Left ventricle myocardium superior (tissue), 1 donor: ENCODE data around the gene AUTS2. TPM values are rescaled to one million over a fixed set of nuclear protein-coding genes. Genes with fewer than 3 reads are reported as not detected.

Experiments
- ATAC-seq: fragments of 200-7000 bp; cut with Tn5 transposase; one replicate; pipeline ENCODE4 v1.9.1; 2020; ENCODE audit warnings: mild to moderate bottlenecking, moderate library complexity
- DNase-seq: peaks from one replicate; pipeline ENCODE4 v3.0.0-alpha.2; 2020
- intact Hi-C: fragments of 100-400 bp; cut with micrococcal nuclease; formaldehyde crosslinking; loops from one replicate; pipeline ENCODE4 v1.11.0; 2022
- total RNA-seq: library from RNA; stranded (reverse); fragmentation: NEBNext Ultra II Directional; extraction: Animal tissue kit (Norgen Biotek cat#: 25700); gene quantifications from one replicate; pipeline ENCODE4 v1.2.1, GENCODE V29; 2021
- donor health status: DM: no; HTN: yes; CAD: no; lungs with severe emphysema.

AUTS2 gene
- total RNA-seq, 1 donor from 2014 or later, result 7.9 TPM

DNA sequence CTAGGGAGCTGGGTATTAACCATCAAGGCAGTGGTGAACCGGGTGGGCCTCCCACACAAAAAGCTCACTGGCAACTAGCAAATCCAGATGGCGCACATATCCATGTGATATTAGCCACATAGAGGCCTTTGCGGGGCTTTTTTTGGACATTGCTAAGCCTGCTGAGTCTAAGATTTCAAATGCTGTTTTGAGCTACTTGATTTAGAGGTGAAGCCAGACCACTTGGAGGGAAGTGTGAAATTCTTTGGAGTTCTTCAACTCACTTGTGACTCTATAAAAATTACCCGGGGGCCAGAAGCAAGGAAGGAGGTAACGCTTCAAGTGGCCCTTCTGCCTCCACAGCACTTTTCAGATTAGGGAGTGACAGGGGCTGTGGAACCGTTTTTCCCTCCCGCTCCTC is 913.9 kb downstream of the AUTS2 start:
- DNase-seq (no peak), ATAC-seq (no peak)
- intact Hi-C loops, result no loop called here

DNA sequence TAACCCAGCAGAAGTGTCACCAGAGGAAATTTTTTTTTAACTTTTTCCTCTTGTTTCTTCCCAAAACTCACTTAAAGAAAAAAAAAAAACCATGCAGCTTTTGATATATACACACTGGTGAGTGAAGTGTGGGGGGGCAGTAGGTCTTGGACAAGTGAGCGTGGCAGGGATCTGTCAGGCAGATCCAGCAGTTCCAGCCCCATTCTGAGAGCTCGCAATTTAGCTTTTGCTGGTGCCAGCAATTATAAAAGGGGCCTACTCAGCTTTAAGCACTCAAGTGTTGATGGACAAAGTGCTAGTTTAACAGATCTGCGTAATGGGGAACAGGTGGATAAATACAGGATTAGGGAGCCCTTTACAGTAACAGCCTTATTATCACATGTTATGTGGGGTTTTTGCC is 914.5 kb downstream of the AUTS2 start:
- ATAC-seq (no peak), DNase-seq (no peak)
- intact Hi-C loops, result no loop called here

DNA sequence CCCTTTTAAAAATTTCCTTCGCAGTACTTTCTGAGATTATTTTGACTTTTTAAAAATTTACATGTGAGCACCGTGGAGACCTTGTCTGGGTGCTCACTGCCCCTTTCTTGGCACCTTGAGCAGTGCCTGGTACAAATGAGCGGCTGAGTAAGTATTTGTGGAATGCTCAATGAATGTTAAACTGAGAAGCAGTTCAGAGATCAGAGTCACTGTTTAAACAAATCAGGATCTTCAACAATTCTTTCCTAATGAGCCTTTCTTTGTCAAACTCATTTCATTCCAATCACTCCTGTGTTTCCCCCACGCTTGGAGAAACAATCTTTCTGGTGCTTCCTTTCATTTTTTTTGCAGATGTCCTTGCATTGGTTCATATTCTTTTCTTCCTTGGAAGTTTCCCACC is 922.3 kb downstream of the AUTS2 start:
- ATAC-seq (no peak), DNase-seq (no peak)
- intact Hi-C loops, result no loop called here

DNA sequence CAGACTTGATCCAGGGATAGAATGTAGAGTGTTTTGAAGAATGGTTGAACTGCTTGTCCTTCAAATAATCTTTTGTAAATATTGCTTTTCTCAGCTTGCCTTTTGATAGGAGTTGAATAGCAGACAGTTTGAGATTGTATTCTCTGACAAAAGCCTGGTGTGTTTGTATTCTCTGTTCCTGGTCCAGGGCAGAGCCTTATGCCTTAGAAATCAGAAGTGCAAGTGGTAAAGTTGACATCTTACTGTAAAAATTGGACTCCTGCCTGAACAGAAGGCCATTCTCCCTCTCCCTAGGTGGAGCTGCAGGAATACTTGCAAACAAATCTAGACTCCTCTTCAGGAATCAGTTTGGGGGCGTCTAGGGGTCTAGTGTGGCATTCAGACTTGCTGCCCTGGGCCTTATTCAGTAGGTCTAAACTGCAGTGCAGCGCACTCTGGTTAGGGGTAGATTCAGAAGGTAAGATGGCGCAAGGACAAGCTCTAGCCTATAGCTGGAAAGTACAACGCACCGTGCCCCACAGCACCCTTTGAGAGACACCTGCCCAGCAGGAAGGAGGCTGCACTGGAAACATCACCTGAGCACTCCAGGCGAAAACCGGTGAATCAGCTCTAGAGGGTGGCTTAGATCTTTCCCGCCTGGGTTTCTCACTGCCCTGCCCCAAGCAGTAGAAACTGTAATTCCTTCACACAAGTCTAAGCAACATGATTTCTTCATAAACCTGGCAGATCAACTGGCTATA is 925.1 kb downstream of the AUTS2 start:
- intact Hi-C loops, result no loop called here
- DNase-seq (no peak), ATAC-seq (no peak)

DNA sequence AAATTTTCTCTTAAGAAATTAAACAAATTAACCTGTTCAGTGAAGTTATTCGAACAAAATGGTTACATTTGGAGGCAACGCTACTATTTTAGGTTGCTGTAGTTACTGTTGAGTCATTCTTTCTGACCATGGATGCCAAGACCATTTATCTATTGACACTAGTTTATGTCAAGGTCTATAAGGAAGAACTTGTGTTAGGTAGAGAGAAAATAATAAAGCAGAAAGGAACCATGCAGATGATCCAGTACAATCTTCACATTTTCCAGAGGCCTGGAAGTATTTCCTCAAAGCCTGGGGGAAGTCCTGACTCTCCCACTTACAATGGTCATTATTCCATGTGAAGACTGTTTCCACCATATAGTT is 925.7 kb downstream of the AUTS2 start:
- intact Hi-C loops, result no loop called here
- no peak for ATAC-seq
- no peak for DNase-seq

DNA sequence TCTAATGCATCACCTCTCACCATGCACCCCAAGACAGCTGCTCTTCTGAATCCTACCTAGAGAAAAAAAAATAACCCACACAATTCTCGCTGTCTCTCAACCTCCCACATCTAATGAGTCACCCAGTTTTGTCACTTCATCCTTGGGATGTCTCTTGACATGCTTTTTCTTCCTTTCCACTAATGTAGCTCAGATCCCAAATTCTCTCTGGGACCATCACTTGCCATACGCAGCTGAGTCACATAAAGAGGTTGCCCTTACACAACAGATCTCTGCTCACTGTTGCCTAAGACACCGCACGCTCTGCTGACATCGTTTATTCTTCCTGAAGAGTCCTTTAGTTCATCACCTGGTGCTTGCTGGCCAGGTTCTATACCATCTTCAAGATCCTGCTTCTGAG is 927.7 kb downstream of the AUTS2 start:
- intact Hi-C loops, result no loop called here
- DNase-seq (no peak), ATAC-seq (no peak)

DNA sequence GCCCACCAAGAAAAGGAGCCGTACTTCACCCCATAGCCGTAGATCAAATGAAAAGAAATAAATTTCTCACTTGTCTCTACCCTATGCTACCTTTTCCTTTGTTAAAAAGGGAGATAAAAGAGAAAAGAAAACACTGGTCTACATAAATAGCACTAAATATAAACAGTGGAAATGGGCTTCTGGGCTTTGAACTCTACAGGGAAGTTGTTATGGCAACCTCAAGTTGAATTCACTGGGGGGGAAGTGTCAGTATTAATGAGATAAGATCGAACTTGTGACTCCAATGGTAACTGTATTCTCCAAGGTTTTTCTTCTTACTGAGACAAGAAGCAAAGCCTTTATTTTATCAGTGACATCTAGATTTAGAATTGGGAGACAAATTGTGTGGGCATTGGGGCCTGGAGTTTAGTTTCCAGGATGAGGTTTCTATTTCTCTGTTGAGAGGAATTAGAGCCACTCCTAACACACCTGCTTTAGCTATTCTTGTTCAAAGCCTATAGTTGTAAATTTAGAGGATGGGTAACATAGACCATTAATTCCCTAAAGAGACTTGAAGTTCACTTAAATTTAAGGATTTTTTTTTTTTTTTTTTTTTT is 929.3 kb downstream of the AUTS2 start:
- no peak for DNase-seq
- no peak for ATAC-seq
- intact Hi-C loops, result no loop called here

DNA sequence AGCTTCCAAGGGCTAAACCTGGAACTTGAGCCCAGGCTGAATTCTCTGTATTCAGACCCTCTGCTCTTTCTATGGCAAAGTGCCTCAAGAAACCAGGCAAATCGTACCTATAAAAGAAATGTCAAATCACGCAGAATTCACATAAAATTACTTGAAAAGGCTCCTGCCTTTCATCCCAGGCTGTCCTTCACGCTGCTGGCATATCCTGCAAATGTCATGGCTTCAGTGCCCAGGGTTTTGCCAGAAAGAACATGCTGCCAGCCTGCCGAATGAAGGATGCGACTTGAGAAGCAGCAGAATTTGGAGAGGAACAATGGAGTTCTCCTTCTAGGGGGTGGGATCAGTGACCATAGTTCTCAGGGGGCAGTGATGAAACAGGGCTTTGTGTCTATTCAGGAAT is 931.2 kb downstream of the AUTS2 start:
- intact Hi-C loops, result no loop called here
- ATAC-seq (no peak), DNase-seq (no peak)

DNA sequence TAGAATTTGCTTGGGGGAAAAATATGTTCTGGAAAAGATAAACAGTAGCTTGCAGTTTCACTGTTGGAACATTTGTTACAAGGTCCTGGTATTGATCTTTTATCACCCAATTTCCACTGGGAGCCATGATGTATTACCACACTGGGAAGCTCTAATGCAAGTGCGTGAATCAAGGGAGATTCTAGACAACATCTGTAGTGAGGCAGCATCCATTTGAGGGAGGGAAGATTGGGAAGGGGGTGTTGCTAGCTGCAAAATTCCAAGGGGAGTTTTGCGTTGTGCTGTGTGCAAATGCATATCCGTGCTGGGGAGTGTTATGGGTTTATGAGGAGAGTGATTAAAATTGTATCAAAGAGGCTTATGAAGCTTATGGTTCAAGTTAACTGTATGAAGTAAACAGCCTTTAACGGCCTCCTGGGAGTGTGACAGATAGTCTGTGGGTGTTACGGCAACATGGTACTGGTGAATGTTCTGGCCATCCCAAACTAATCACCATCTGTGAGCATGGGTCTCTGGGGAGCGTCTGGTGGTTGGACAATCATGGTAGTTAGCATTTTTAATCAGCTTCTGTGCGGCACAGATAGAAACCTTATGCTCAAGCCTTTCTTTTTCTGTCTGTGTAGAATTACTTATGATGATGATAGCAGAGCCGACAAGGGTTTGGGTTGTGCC is 931.8 kb downstream of the AUTS2 start:
- DNase-seq, result no peak
- ATAC-seq, result no peak
- intact Hi-C loops, result no loop called here

DNA sequence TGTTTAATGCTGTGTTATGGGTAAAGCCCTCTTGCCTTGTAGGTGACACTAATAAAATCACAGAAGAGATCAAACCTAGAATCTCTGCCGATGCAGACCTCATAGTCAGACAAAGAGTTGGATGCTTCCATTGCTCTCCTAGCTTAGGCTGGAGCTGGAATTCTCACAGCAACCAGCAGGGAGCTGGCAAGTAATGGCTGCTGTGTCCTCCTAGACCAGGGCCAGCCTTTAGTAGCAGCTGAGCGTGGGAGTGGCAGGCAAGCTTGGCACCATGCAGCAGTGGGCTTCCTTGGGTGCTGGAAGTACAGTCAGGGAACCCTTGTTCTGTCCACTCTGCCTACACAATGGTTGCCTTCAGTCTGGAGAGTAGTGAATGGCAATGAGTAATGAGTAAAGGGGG is 935.3 kb downstream of the AUTS2 start:
- ATAC-seq (no peak), DNase-seq (no peak)
- intact Hi-C loops, result no loop called here

DNA sequence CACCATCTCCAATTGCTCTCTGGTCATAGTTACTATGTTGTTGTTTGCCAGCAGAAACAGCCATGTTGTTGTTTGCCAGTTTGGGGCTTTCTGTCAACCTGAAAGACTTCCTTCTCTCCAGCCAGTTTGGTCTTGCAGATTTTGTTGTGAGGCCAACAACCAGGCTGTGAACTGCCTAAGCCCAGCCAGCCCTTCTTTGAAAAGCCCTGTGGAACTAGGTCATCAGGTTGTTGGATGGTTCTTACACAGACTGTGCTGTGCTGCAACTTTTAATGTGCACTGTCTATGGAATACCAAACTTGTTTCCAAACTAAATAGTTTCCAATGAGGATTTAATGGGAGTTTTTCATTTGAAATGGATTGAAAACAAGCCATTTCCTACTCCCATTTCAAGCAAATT is 940.9 kb downstream of the AUTS2 start:
- DNase-seq, result no peak
- intact Hi-C loops, result no loop called here
- ATAC-seq, result peak; percentile 46

DNA sequence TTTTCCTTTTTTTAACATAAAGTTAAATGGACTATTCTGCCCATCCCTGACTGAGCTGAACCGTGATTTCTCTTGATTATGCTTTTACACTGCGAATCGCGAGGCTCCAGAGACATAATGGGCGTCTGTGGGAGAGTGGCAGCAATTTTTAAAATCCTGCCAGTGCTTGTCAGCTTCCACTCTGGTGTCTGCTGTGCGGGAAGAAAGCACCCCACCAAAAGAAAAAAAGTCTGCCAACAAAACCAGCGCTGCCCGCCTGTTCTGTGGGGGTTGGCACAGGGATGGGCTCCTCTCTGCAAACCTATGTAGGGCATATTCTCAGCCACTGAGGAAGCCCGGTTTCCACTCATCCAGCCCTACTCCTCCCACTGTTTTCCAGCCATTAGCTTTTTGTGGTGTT is 941.3 kb downstream of the AUTS2 start:
- DNase-seq, result no peak
- intact Hi-C loops, result no loop called here

DNA sequence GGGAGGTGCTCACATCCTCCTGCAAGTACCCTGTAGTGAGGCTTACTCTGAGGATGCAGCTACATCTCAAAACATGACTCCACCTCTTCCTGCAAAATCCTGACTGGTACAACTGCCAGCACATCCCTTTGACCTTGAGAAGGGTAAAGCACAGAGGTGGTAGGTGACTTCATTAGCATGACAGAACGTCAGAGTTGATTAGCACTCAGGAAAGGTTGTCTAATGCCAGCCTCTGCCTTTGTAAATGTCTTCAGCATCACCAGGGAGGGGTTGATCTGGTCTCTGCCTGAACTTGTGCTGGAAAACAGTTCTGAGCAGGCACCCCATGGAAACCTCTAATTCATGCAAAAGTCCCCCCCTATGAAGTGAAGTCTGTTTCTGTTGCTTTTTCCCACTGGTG is 942.4 kb downstream of the AUTS2 start:
- DNase-seq (no peak), ATAC-seq (no peak)
- intact Hi-C loops, result no loop called here

More for the DNA sequence above, 941.3 kb downstream of the AUTS2 start:
- ATAC-seq, result no peak

DNA sequence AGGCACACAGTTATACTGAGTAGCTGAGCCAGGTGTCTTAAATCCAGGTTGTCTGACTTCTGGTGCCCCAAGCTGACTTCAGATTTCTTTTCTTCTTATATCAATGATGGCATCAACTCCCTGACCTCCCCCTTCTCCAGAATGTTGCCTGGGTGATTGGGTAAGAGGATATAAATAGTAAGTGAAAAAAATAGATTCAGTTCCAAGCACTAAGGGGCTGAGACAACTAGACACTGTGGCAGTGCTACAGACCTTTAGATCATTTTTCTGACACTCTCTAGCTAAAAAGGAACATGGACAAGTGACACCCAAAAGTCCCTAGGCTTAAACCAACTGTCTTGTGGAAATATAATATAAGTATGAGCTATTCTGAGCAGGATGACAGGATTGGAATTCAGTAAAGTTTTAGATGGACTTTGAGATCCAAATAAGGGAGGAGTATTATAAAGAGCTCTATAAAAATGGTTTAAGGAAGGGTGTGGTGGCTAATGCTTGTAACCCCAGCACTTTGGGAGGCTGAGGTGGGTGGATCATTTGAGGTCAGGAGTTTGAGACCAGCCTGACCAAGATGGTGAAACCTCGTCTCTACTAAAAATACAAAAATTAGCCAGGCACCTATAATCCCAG is 944.6 kb downstream of the AUTS2 start:
- ATAC-seq (peak; percentile 73), DNase-seq (no peak)
- intact Hi-C loops, result no loop called here

DNA sequence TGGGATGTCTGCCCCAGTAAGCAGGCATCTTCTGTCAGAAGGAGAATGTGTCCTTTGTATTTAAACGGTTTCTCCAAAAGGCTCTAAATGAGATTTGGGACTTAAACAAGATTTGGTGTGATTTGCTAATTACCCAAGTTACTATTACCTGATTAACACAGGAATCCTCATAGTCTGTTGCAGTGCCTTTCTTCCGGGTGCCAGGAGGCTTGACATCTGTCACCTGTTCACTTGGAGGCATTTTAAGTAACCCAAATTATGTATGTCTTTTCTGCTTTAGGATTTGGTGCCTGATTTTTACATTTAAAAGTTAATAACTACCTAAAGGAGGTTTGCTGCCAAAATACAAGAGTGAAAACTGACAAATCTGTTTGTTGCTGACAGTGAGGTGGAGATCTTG is 945.7 kb downstream of the AUTS2 start:
- intact Hi-C loops, result no loop called here
- DNase-seq (no peak), ATAC-seq (no peak)

DNA sequence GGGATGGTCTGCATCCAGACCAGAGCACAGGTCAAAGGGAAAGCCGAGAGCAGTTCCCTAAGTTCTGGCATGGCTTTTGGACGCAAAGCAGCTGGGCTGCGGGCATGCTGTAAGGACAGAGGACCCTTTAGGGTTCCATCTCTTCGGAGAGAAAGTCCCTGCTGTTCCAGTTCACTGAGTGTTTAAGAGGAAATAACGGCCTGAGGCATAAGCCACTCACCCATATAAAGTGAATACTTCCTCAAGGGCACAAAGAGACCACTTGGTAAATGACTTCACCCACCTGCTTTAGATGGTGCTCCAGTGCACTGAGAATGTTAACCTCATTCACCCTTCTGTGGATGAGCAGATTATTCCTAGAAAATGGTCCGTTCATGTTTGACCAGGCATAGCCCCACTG is 946.9 kb downstream of the AUTS2 start:
- intact Hi-C loops, result no loop called here
- ATAC-seq (no peak), DNase-seq (no peak)

DNA sequence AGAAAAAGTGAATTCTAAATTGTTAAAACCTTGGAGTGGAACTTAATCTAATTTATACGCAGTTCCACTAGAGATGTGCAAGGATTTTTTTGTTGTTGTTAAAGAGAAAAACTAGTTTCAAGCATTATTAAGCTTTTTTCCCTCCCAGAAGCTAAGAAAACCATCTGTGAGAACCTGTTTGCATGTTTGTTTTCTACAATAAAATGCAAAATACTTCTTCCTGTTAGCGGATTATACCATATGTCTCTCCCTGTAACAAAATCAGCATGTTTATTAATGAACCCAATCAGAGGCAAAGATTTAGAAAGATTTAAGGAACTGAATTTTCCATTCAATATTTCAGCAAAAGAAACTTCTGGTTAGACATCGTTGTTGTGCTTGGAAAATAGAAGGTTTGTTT is 953.9 kb downstream of the AUTS2 start:
- DNase-seq, result no peak
- intact Hi-C loops, result no loop called here
- ATAC-seq, result no peak

DNA sequence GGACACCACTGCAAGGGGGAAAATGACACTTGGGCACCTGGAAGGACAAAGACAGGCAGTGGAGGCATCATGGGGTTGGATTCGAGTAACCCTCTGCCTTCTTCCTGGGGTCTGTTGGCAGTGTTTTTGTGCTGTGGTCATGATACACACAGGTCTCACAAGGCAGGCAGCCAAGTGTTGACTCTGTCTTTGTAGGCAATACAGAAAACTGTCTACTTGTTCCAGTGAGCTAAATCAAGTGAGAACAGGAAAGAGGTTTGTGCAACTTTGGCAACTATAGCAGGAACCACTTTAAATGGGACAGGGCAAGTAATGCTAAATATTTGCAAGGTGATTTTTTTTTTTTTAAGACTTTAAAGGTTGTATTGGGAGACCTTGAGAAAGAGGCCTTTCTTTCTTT is 955.1 kb downstream of the AUTS2 start:
- intact Hi-C loops, result no loop called here
- no peak for ATAC-seq

DNA sequence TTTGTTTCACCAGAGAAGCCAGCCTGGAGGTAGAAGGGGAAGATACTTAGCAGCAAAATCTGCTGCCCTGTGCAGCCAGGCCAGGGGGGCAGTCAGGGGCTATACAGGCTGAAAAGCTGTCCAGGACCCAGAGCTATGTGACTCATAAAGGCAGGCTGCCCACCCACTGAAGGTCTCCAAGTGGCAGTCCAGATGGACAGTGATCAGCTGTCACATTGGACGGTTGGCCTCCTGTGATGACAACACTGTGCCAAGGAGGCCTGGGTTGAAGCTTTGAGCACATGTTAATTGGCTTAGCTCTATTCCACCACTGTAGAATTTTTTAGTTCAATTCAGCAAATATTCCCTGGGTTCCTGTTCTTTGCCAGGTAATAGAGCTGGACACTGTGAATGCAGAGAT is 956.4 kb downstream of the AUTS2 start:
- intact Hi-C loops, result no loop called here
- DNase-seq (no peak), ATAC-seq (no peak)

More for the DNA sequence above, 955.1 kb downstream of the AUTS2 start:
- no peak for DNase-seq

DNA sequence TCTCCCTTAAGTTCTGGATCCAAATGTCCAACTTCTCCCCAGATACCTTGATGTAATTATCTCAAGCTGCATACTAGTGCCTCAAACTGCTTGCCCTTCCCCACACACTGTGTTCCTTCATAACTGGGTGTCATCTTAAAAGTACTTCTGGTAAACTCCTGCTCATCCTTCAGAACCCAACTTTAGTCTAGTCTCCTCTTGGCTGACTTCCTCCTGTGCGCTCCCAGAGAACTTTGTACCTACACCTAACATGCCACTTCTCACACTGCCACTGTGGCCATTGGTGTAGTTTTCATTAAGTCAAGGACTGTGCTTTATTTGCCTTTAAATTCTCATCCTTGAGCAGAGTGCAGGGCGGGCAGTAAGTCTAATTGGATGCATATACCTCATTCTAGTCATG is 958.5 kb downstream of the AUTS2 start:
- intact Hi-C loops, result no loop called here
- DNase-seq (no peak), ATAC-seq (no peak)
